CD4-positive, alpha-beta memory T cell (primary cell): Measurements from ENCODE around the gene ITGA1. TPM values are rescaled to one million over a fixed set of nuclear protein-coding genes. Genes with fewer than 3 reads are reported as not detected.

ENCODE experiments used
- CTCF ChIA-PET: fragments of 350-600 bp; sonication (Branson Sonifier 250); formaldehyde crosslinking; loops from one replicate; lab custom pipeline; 2021; ENCODE audit warnings: inconsistent platforms; ENCODE audit not compliant: partially characterized antibody; lab: Charles Lee
- POLR2A ChIA-PET: fragments of 350-600 bp; sonication (Branson Sonifier 250); formaldehyde crosslinking; loops from one replicate; lab custom pipeline; 2021; ENCODE audit not compliant: partially characterized antibody; lab: Charles Lee
- DNase-seq, 5 donors: peaks; one replicate each; pipeline versions ENCODE4 v3.0.0 to v3.0.0-alpha.2; 2020 to 2022; ENCODE audit warnings: mixed read lengths in 1 of 5
- H3K27ac ChIP-seq: one replicate; pipeline ENCODE4 v1.7.0; 2013; ENCODE audit warnings: low read depth, low read length
- H3K27me3 ChIP-seq: 2 replicates; pipeline ENCODE4 v1.7.0; 2013; ENCODE audit warnings: mild to moderate bottlenecking, low read length, moderate library complexity; ENCODE audit not compliant: insufficient read depth
- H3K36me3 ChIP-seq: 2 replicates; pipeline ENCODE4 v1.7.0; 2013; ENCODE audit warnings: mild to moderate bottlenecking, low read length, moderate library complexity; ENCODE audit not compliant: insufficient read depth
- H3K4me1 ChIP-seq: 2 replicates; pipeline ENCODE4 v1.7.0; 2013; ENCODE audit warnings: mild to moderate bottlenecking, low read length, moderate library complexity; ENCODE audit not compliant: insufficient read depth
- H3K4me3 ChIP-seq, 2 donors: one replicate each; pipeline ENCODE4 v1.7.0; 2013; ENCODE audit warnings: low read length in 2 of 2, mild to moderate bottlenecking in 1 of 2
- H3K9me3 ChIP-seq, 2 donors: one replicate each; pipeline ENCODE4 v1.7.0; 2013; ENCODE audit warnings: low read length in 2 of 2, control low read depth in 1 of 2; ENCODE audit not compliant: control insufficient read depth in 1 of 2
- H3K27ac Mint-ChIP-seq, 7 donors: one replicate each; pipeline ENCODE4 v1.8.0; 2020 to 2021; ENCODE audit warnings: mixed read lengths in 7 of 7, mild to moderate bottlenecking in 6 of 7, inconsistent platforms in 3 of 7, moderate library complexity in 3 of 7
- H3K27me3 Mint-ChIP-seq, 2 donors: one replicate each; pipeline ENCODE4 v1.8.0; 2020 to 2021; ENCODE audit warnings: mixed read lengths in 2 of 2
- H3K36me3 Mint-ChIP-seq, 2 donors: one replicate each; pipeline ENCODE4 v1.8.0; 2020 to 2021; ENCODE audit warnings: mixed read lengths in 2 of 2, inconsistent platforms in 1 of 2, mild to moderate bottlenecking in 1 of 2
- H3K4me1 Mint-ChIP-seq, 4 donors: one replicate each; pipeline ENCODE4 v1.8.0; 2020 to 2021; ENCODE audit warnings: mixed read lengths in 4 of 4, mild to moderate bottlenecking in 1 of 4
- H3K4me3 Mint-ChIP-seq, 8 donors: one replicate each; pipeline ENCODE4 v1.8.0; 2020 to 2021; ENCODE audit warnings: mixed read lengths in 8 of 8, mild to moderate bottlenecking in 7 of 8, moderate library complexity in 6 of 8, inconsistent platforms in 3 of 8
- H3K9me3 Mint-ChIP-seq, 8 donors: one replicate each; pipeline ENCODE4 v1.8.0; 2020 to 2021; ENCODE audit warnings: mixed read lengths in 8 of 8, mild to moderate bottlenecking in 5 of 8, inconsistent platforms in 3 of 8, moderate library complexity in 1 of 8
- intact Hi-C: fragments of 100-400 bp; cut with micrococcal nuclease; formaldehyde crosslinking; loops from one replicate; pipeline ENCODE4 v1.15.1; 2023
- polyA plus RNA-seq, 2 donors: library from polyadenylated mRNA; unstranded; fragments of 300-500 nt; fragmentation: Illumina TruSeq; gene quantifications; one replicate each; pipeline ENCODE4 v1.2.3, GENCODE V29; 2021
- total RNA-seq, 2 experiments: library from RNA; stranded (reverse); gene quantifications; one replicate each; pipeline ENCODE4 v1.2.3, GENCODE V29; 2021

ITGA1 gene
- total and polyA plus RNA-seq, 4 experiments from 2014 or later, result 1.9 to 5.8 (median 4.8) TPM

- Mint-ChIP-seq H3K36me3 (peaks cover 12 to 13% of the 10 kb centered on the region in 2 donors), H3K27me3 (no peaks in the 10 kb centered on the region), H3K27ac (no peak overlapping the region), H3K9me3 (no peaks in the 10 kb centered on the region), H3K4me3 (no peak overlapping the region), H3K4me1 (peaks cover 16 to 26% (median 17%) of the 10 kb centered on the region in 4 donors)
- H3K4me1 ChIP-seq, result peaks cover 14% of the 10 kb centered on the region
- H3K4me3 ChIP-seq, result no peak overlapping the region
- no peaks in the 10 kb centered on the region for H3K27me3 ChIP-seq
- no peaks in the 10 kb centered on the region for H3K36me3 ChIP-seq
- ChIA-PET CTCF (interaction anchor here (0.7 to 0.9 kb wide), 2 partner anchors 8 to 108 kb away, joined by 3 read pairs; no protein-coding TSS in a partner anchor), POLR2A (no interaction called here)
- intact Hi-C loops, result no loop called here
- H3K27ac ChIP-seq, result no peak overlapping the region
- no peaks in the 10 kb centered on the region for H3K9me3 ChIP-seq
- no peak for DNase-seq
These were observed 20.0 kb downstream of the ITGA1 start for GRCh38 chr5:52807723-52808122.

- ChIA-PET CTCF (interaction anchor here (0.7 to 1.2 kb wide), 3 partner anchors 9 to 107 kb away, joined by 3 read pairs; no protein-coding TSS in a partner anchor), POLR2A (interaction anchor here (0.8 kb wide), 1 partner anchor 9 kb away, joined by 3 read pairs; no protein-coding TSS in a partner anchor)
- H3K4me3 Mint-ChIP-seq, result no peak overlapping the region
- no peak for DNase-seq
- H3K27me3 Mint-ChIP-seq, result no peaks in the 10 kb centered on the region
- H3K4me3 ChIP-seq, result no peak overlapping the region
- H3K36me3 Mint-ChIP-seq, result peaks cover 9 to 13% of the 10 kb centered on the region in 2 donors
- no peaks in the 10 kb centered on the region for H3K9me3 Mint-ChIP-seq
- H3K27ac ChIP-seq, result no peak overlapping the region
- no peaks in the 10 kb centered on the region for H3K27me3 ChIP-seq
- no peaks in the 10 kb centered on the region for H3K36me3 ChIP-seq
- no peak overlapping the region for H3K27ac Mint-ChIP-seq
- H3K4me1 Mint-ChIP-seq, result peaks cover 10 to 20% (median 15%) of the 10 kb centered on the region in 4 donors
- peaks cover 8% of the 10 kb centered on the region for H3K4me1 ChIP-seq
- intact Hi-C loops, result no loop called here
- no peaks in the 10 kb centered on the region for H3K9me3 ChIP-seq
These were observed 20.7 kb downstream of the ITGA1 start for GRCh38 chr5:52808316-52808901.

- H3K36me3 ChIP-seq, result no peaks in the 10 kb centered on the region
- ChIA-PET POLR2A (interaction anchor here (0.6 to 1.2 kb wide), 2 partner anchors 10 to 32 kb away, joined by 3 read pairs; no protein-coding TSS in a partner anchor), CTCF (no interaction called here)
- no peak overlapping the region for H3K27ac Mint-ChIP-seq
- H3K4me1 ChIP-seq, result no peaks in the 10 kb centered on the region
- H3K27me3 ChIP-seq, result no peaks in the 10 kb centered on the region
- H3K27me3 Mint-ChIP-seq, result no peaks in the 10 kb centered on the region
- H3K9me3 ChIP-seq, result no peaks in the 10 kb centered on the region
- H3K4me3 ChIP-seq, result no peak overlapping the region
- H3K9me3 Mint-ChIP-seq, result no peaks in the 10 kb centered on the region
- H3K4me1 Mint-ChIP-seq, result peaks cover 0 to 9% (median 7%) of the 10 kb centered on the region in 4 donors
- intact Hi-C loops, result no loop called here
- peak in 1 of 5 donors; percentile 28 for DNase-seq
- H3K36me3 Mint-ChIP-seq, result peaks cover 3 to 5% of the 10 kb centered on the region in 2 donors
- H3K27ac ChIP-seq, result no peak overlapping the region
- H3K4me3 Mint-ChIP-seq, result no peak overlapping the region
These were observed 22.2 kb downstream of the ITGA1 start for GRCh38 chr5:52809884-52810283.

GRCh38 chr5:52810426-52810825 lies 22.7 kb downstream of the ITGA1 start:
- intact Hi-C loops, result no loop called here
- no peak overlapping the region for H3K4me3 Mint-ChIP-seq
- Histone ChIP-seq H3K9me3 (no peaks in the 10 kb centered on the region), H3K4me1 (no peaks in the 10 kb centered on the region), H3K4me3 (no peak overlapping the region), H3K27me3 (no peaks in the 10 kb centered on the region), H3K36me3 (no peaks in the 10 kb centered on the region), H3K27ac (no peak overlapping the region)
- peaks cover 0 to 2% of the 10 kb centered on the region in 2 donors for H3K27me3 Mint-ChIP-seq
- H3K27ac Mint-ChIP-seq, result no peak overlapping the region
- ChIA-PET CTCF (no interaction called here), POLR2A (interaction anchor here (0.6 to 1.2 kb wide), 2 partner anchors 11 to 32 kb away, joined by 3 read pairs; no protein-coding TSS in a partner anchor)
- H3K4me1 Mint-ChIP-seq, result peaks cover 0 to 4% (median 4%) of the 10 kb centered on the region in 4 donors
- DNase-seq, result no peak
- no peaks in the 10 kb centered on the region for H3K9me3 Mint-ChIP-seq
- peaks cover 0 to 3% of the 10 kb centered on the region in 2 donors for H3K36me3 Mint-ChIP-seq

GRCh38 chr5:52811067-52811749 lies 23.5 kb downstream of the ITGA1 start:
- CTCF ChIA-PET, result interaction anchor here (1.3 to 2.1 kb wide), 2 partner anchors 12 to 118 kb away, joined by 6 read pairs; no protein-coding TSS in a partner anchor
- Mint-ChIP-seq H3K27ac (no peak overlapping the region), H3K4me3 (no peak overlapping the region), H3K36me3 (no peaks in the 10 kb centered on the region), H3K9me3 (no peaks in the 10 kb centered on the region), H3K27me3 (peaks cover 0 to 2% of the 10 kb centered on the region in 2 donors), H3K4me1 (peaks cover 0 to 3% (median 1%) of the 10 kb centered on the region in 4 donors)
- no peak overlapping the region for H3K4me3 ChIP-seq
- POLR2A ChIA-PET, result interaction anchor here (1.6 kb wide), 1 partner anchor 11 kb away, joined by 4 read pairs; no protein-coding TSS in a partner anchor
- no peaks in the 10 kb centered on the region for H3K9me3 ChIP-seq
- no peak for DNase-seq
- no peaks in the 10 kb centered on the region for H3K4me1 ChIP-seq
- H3K27me3 ChIP-seq, result no peaks in the 10 kb centered on the region
- no peak overlapping the region for H3K27ac ChIP-seq
- no peaks in the 10 kb centered on the region for H3K36me3 ChIP-seq
- intact Hi-C loops, result no loop called here

- Histone ChIP-seq H3K4me3 (no peak overlapping the region), H3K27ac (no peak overlapping the region), H3K27me3 (no peaks in the 10 kb centered on the region), H3K9me3 (no peaks in the 10 kb centered on the region), H3K4me1 (no peaks in the 10 kb centered on the region), H3K36me3 (no peaks in the 10 kb centered on the region)
- no peaks in the 10 kb centered on the region for H3K36me3 Mint-ChIP-seq
- H3K9me3 Mint-ChIP-seq, result peaks cover 0 to 5% (median 0%) of the 10 kb centered on the region in 8 donors
- ChIA-PET POLR2A (no interaction called here), CTCF (interaction anchor here (0.8 kb wide), 1 partner anchor 15 kb away, joined by 3 read pairs; no protein-coding TSS in a partner anchor)
- H3K4me1 Mint-ChIP-seq, result no peaks in the 10 kb centered on the region
- H3K27me3 Mint-ChIP-seq, result peaks cover 0 to 2% of the 10 kb centered on the region in 2 donors
- intact Hi-C loops, result no loop called here
- H3K27ac Mint-ChIP-seq, result no peak overlapping the region
- no peak for DNase-seq
- no peak overlapping the region for H3K4me3 Mint-ChIP-seq
These were observed 26.8 kb downstream of the ITGA1 start for GRCh38 chr5:52814352-52815148.
